Measurements from ENCODE around the gene RALGPS2. TPM values are rescaled to one million over a fixed set of nuclear protein-coding genes. Genes with fewer than 3 reads are reported as not detected.
"Not testable (repeated sequence)": the region's sequence is repeated elsewhere in the genome, so short reads cannot be mapped to it uniquely, and the experiment has no call there.

Gene RALGPS2
- total RNA-seq, 1 donor, result 34.0 TPM

DNA sequence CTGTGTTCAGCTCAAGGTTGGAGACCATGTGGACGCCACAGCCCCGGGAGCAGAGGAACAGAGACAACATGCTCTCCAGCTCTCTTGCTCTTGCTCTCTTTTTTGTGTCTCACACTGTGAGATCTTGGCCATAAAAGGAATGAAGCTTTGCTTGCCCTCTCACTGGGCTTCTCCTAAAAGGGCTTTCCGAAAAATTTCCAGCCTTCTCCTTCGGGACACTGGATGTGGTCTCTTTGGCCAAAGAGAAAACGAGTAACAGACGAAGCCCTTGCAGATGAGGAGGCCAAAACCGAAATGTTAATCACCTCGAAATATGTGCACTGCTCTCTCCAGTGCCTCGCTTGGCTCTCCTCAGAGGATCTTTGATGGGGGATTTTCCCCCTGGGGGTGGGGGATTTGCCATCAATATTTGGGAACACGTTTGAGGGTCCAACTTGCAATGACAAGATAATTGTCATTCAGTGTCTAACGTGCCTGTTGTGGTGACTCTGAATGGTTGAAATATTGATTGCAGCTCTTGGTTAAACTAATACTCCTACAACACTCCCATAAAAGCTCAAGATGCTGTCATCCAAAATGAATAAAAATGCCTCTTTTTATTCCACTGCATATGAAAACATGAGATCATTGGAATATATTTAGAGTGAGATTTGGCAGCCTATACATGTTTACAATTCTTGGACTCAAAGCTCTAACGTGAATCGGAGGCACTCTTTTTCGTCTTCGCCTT, 214.5 kb downstream of the RALGPS2 start:
- no peak overlapping the region for H3K4me3 ChIP-seq (ENCODE audit: low read length)
- no peaks in the 10 kb centered on the region for H3K27me3 ChIP-seq (ENCODE audit: insufficient read depth, low read length)
- no peaks in the 10 kb centered on the region for H3K9me3 ChIP-seq (ENCODE audit: low read depth, low read length)
- peaks cover 14% of the 10 kb centered on the region for H3K4me1 ChIP-seq (ENCODE audit: insufficient read depth, low read length)

DNA sequence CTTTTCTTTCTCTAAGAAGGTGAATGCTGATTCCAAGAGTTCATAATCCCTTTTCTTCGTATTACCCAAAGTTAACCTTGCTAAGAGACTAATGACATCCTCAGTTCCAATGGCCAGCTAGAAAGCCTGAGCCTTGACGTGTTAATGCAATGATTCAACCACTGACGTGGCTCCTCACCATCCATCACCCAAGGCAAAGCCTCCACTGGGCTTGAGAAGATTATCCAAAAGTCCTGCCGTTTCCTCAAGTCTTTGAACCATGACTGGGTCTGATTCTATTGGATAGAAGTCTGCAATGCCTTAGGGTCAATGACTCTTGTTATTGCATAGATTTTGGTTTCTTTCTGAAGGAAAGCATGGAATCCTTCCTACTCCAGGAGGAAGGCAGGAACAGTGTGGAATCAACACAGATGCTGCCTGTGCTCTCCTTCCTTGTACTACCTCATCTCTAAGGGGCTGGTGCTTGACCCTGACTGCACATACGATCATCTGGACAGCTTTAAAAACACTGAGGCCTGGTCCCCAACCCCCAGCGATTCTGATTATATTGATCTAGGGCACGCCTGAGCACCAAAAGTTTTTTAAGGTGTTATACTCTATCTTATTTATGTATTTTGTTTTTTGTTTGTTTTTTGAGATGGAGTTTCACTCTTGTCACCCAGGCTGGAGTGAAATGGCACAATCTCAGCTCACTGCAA, 215.2 kb downstream of the RALGPS2 start:
- peaks cover 8% of the 10 kb centered on the region for H3K4me1 ChIP-seq (ENCODE audit: insufficient read depth, low read length)
- no peaks in the 10 kb centered on the region for H3K9me3 ChIP-seq (ENCODE audit: low read depth, low read length)
- H3K27me3 ChIP-seq (ENCODE audit: insufficient read depth, low read length), result no peaks in the 10 kb centered on the region
- no peak overlapping the region for H3K4me3 ChIP-seq (ENCODE audit: low read length)

DNA sequence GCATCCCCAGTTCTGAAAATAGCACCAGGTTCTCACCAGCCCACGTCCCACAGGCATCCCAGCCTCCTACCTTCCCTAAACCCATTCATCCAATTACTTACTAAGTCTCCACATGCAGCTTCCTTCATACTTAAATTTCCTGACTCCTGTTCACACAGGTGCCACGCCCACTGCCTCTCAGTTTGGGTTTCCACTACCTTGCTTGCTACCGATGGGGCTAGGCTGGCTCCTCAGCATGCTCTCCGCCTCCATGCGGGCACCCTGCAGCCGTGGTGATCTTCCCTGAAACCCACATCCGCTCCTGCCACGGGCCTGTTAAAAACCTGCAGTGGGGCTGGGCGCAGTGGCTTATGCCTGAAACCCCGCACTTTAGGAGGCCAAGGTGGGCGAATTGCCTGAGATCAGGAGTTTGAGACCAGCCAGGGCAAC, 216.2 kb downstream of the RALGPS2 start:
- Histone ChIP-seq H3K4me1 (ENCODE audit: insufficient read depth, low read length) (peaks cover 8% of the 10 kb centered on the region), H3K9me3 (ENCODE audit: low read depth, low read length) (no peaks in the 10 kb centered on the region), H3K27me3 (ENCODE audit: insufficient read depth, low read length) (no peaks in the 10 kb centered on the region), H3K4me3 (ENCODE audit: low read length) (no peak overlapping the region)

DNA sequence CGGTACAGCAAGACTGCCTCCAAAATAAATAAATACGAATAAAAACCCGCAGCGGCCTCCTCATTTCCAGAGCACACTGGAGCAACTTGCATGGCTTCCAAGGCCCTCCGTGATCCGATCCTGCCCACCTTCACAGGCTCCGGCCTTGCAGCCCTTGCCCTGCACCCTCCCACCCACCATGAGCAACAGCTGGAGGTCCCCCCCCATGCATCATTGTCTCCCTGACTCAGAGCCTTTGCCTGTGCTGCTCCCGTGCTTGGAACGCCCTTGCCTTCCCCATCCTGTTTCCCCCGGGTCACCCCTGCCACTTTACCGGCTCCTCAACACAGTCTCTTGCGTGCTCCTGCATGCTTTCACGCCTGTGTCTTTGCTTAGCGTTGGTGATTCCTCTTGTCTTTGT, 216.8 kb downstream of the RALGPS2 start:
- peaks cover 8% of the 10 kb centered on the region for H3K4me1 ChIP-seq (ENCODE audit: insufficient read depth, low read length)
- no peaks in the 10 kb centered on the region for H3K9me3 ChIP-seq (ENCODE audit: low read depth, low read length)
- H3K27me3 ChIP-seq (ENCODE audit: insufficient read depth, low read length), result no peaks in the 10 kb centered on the region
- H3K4me3 ChIP-seq (ENCODE audit: low read length), result no peak overlapping the region

DNA sequence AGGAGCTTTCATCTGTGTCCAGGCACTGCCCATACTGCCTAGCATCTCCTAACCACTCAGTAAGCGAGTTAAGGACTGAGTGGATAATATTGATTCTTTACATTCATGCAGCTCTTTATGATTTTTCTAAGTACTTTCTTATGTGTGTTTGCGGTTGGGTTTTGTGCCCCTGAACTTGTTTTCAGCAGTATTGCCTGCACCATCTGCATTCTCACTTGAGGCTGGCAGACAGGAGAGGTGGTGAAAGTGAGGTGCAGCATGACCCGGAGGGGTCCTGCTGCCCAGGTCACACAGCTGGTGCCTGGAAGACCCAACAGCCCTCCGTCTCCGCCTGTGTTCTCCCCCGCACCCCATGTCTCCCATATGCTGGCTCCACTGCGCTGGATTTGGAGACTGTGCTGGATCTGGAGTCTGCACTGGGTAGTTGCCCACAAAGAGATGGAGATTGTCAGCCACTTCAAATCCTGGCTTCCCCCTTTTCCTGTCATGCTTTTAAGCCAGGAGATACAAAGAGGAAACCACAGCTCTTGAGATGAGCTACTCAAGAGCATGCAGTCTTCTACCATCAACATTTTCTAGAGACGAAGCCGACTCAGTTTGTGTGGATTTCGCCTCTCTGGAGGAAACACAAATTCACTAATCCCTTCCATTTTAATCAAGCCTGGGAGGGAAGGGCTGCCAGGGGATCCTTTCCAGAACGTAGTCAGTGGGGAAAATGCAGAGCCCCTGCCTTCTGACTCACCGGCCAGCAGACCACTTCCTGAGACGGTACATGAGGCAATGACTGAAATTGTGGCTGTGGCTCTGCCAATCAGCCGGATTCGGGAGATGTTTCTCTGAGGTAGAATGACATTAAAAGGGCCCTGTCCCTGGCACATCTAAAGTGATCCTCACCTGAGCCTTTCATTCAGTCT, 217.5 kb downstream of the RALGPS2 start:
- Histone ChIP-seq H3K27me3 (ENCODE audit: insufficient read depth, low read length) (no peaks in the 10 kb centered on the region), H3K4me3 (ENCODE audit: low read length) (no peak overlapping the region), H3K4me1 (ENCODE audit: insufficient read depth, low read length) (peaks cover 8% of the 10 kb centered on the region), H3K9me3 (ENCODE audit: low read depth, low read length) (no peaks in the 10 kb centered on the region)

DNA sequence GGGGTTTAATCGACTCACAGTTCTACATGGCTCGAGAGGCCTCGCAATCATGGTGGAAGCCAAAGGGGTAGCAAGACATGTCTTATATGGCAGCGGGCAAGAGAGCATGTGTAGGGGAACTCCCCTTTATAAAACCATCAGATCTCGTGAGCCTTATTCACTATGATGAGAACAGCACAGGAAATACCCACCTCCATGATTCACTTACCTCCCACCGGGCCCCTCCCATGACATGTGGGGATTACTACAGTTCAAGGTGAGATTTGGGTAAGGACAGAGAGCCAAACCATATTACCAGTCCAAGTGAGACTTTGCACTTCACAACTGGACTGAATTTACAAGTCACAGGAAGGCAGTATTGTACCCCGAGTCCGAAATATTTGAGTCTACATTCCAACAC, 219.7 kb downstream of the RALGPS2 start:
- H3K9me3 ChIP-seq (ENCODE audit: low read depth, low read length), result no peaks in the 10 kb centered on the region
- peaks cover 8% of the 10 kb centered on the region for H3K4me1 ChIP-seq (ENCODE audit: insufficient read depth, low read length)
- no peaks in the 10 kb centered on the region for H3K27me3 ChIP-seq (ENCODE audit: insufficient read depth, low read length)
- no peak overlapping the region for H3K4me3 ChIP-seq (ENCODE audit: low read length)

DNA sequence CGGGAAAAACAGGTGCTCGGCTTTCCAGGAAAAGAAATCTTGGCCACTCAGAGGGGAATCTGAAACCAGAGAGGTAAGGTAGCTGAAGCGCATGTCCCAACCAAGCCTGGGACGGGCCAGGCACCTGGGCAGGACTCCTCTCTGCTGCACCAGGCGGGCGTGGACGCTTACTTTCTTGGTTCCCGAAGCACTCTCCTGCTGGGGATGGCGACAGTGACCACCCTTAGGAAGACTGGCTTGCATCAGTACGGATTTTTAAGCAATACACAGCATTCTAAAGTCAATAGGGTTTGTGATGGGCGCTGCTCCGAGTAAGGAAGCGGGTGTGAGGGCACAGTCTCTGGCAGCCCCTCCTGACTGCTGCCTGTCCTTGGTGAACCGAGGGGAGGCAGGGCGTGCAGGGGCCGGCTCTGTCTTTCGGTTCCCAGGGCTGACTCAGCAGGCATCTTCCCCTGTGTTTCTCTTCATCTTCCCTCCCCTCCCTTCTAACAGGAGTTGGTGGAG, 220.8 kb downstream of the RALGPS2 start:
- Histone ChIP-seq H3K27me3 (ENCODE audit: insufficient read depth, low read length) (no peaks in the 10 kb centered on the region), H3K4me3 (ENCODE audit: low read length) (no peak overlapping the region), H3K9me3 (ENCODE audit: low read depth, low read length) (no peaks in the 10 kb centered on the region), H3K4me1 (ENCODE audit: insufficient read depth, low read length) (peaks cover 8% of the 10 kb centered on the region)

DNA sequence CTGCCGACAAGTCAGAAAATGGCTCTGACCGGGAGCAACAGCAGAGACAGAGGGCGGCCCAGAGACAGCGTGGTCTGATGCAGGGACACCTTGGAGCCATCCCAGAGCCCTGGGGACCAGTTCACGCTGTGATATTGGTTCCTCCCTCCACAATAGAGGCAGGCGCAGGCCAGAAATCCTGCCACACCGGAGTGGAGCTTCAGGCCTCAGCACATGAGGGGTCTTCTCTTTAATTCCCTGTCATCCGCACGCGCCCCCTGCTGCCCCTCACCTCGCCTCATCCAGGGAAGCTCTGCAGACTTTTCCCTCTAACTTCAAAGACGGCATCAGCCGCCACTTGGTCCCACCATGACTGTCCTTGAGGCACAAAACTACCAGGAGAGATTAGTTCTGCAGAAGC, 221.4 kb downstream of the RALGPS2 start:
- H3K4me3 ChIP-seq (ENCODE audit: low read length), result no peak overlapping the region
- H3K27me3 ChIP-seq (ENCODE audit: insufficient read depth, low read length), result no peaks in the 10 kb centered on the region
- no peaks in the 10 kb centered on the region for H3K9me3 ChIP-seq (ENCODE audit: low read depth, low read length)
- peaks cover 8% of the 10 kb centered on the region for H3K4me1 ChIP-seq (ENCODE audit: insufficient read depth, low read length)

DNA sequence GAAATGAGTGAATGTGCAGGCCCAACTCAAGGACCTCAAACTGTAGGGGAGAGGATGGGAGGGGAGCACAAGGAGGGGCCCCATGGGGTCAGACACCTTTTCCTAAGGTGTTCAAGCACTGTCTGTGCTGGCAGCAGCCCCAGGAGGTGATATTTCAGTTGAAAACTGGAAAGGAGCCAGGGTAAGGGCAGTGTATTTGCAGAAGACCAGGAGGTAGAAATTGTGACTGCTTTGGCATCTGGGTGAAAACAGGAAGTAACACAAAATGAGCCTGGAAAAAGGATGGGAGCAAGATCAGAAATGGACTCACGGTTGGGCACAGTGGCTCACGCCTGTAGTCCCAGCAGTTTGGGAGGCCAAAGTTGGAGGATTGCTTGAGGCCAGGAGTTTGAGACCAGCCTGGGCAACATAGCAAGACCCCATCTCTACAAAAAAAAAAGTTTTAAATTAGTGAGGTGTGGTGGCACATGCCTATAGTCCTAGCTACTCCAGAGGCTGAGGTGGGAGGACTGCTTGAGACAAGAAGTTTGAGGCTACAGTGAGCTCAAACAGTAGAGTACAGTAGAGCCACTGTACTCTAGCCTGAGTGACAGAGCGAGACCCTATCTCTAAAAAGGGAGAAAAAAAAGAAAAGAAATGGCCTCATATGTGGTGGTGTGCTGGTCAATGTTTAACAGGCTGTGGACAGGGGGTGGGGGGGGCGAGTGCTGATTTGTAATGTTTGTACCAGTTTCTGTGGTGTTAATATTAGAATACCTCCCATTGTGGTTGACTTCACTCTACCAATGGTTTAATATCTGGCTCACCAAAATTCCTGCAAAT, 222.0 kb downstream of the RALGPS2 start:
- Histone ChIP-seq H3K4me1 (ENCODE audit: insufficient read depth, low read length) (peaks cover 8% of the 10 kb centered on the region), H3K27me3 (ENCODE audit: insufficient read depth, low read length) (no peaks in the 10 kb centered on the region), H3K9me3 (ENCODE audit: low read depth, low read length) (no peaks in the 10 kb centered on the region), H3K4me3 (ENCODE audit: low read length) (no peak overlapping the region)

DNA sequence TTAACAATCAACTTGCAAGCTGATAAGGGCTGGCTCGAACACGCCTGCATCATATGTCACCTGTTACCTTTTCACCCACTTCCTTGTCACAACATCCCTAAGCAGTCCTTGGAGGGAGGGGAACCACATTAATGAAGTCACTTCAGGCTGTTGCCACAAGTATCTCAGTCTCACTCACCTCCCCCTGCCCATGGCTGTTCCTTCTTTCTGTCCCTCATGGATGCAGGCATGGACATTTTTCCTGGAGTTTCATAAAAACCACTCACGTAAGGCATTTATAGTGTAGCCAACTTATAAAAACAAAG, 222.6 kb downstream of the RALGPS2 start:
- H3K4me1 ChIP-seq (ENCODE audit: insufficient read depth, low read length), result peaks cover 6% of the 10 kb centered on the region
- no peaks in the 10 kb centered on the region for H3K27me3 ChIP-seq (ENCODE audit: insufficient read depth, low read length)
- no peak overlapping the region for H3K4me3 ChIP-seq (ENCODE audit: low read length)
- no peaks in the 10 kb centered on the region for H3K9me3 ChIP-seq (ENCODE audit: low read depth, low read length)

DNA sequence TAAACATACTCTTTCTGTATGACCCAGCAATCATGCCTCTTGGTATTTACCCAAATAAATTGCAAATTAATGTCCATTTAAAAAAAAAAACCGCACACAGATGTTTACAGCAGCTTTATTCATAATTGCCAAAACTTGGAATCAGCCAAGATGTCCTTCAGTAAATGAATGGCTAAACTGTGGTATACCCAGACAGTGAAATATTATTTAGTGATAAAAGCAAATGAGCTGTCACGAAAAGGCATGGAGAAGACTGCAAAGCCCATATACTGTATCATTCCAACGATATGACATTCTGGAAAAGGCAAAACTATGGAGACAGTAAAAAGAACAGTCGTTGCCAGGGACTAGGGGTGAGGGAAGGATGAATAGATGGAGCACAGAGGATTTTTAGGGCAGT, 223.6 kb downstream of the RALGPS2 start:
- Histone ChIP-seq H3K27me3 (ENCODE audit: insufficient read depth, low read length) (no peaks in the 10 kb centered on the region), H3K4me3 (ENCODE audit: low read length) (no peak overlapping the region), H3K9me3 (ENCODE audit: low read depth, low read length) (no peaks in the 10 kb centered on the region), H3K4me1 (ENCODE audit: insufficient read depth, low read length) (no peaks in the 10 kb centered on the region)

DNA sequence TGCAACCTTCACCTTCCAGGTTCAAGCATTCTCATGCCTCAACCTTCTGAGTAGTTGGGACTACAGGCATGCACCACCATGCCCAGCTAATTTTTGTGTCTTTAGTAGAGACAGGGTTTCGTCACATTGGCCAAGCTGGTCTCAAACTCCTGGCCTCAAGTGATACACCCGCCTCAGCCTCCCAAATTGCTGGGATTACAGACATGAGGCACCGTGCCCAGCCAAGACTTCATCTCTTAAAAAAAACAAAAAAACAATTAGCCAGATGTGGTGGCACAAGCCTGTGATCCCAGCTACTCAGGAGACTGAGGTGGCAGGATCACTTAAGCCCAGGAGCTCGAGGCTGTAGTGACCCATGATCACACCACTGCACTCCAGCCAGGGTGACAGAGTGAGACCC, 224.8 kb downstream of the RALGPS2 start:
- not testable (repeated sequence) for H3K4me1 ChIP-seq (ENCODE audit: insufficient read depth, low read length); H3K4me3 ChIP-seq (ENCODE audit: low read length); H3K9me3 ChIP-seq (ENCODE audit: low read depth, low read length); H3K27me3 ChIP-seq (ENCODE audit: insufficient read depth, low read length)

DNA sequence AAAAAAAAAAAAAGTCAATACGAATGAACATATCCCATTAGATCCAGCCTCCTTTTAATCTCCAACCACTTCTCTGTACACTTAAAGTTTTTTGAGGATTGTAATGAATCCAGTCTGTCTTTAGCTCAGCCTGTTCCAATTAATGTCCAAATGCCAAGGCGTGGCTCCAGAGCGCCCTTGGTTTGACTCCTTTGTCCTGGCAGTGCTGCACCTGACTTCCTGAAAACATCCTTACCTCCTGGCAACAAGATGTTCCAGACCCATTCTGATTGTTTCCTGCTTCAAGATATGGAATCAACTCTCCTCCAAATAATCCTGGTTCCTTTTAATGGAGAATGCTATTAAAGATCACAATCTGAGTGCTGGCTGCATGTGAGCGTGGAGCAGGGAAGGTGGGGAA, 226.6 kb downstream of the RALGPS2 start:
- no peaks in the 10 kb centered on the region for H3K27me3 ChIP-seq (ENCODE audit: insufficient read depth, low read length)
- H3K4me3 ChIP-seq (ENCODE audit: low read length), result no peak overlapping the region
- no peaks in the 10 kb centered on the region for H3K4me1 ChIP-seq (ENCODE audit: insufficient read depth, low read length)
- no peaks in the 10 kb centered on the region for H3K9me3 ChIP-seq (ENCODE audit: low read depth, low read length)

DNA sequence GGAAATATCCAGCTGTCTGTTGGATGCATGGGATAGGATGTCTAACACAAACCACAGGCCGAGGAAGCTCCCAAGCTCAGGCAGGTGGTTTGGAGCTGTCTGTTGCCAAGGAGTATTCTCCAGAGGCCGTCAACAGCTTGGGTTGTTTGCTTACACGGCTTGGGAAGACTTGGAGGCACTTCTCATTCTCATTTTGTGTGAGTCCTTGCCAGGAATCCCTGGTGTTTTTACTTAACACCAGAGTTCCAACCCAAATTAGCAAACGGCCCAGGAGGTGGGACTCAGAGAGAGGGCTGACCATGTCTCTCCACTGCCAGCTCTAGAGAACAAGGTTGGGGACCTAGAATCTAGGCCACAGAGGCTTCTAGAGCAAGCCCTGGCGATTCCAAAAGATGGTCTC, 228.0 kb downstream of the RALGPS2 start:
- H3K4me3 ChIP-seq (ENCODE audit: low read length), result no peak overlapping the region
- H3K27me3 ChIP-seq (ENCODE audit: insufficient read depth, low read length), result no peaks in the 10 kb centered on the region
- H3K9me3 ChIP-seq (ENCODE audit: low read depth, low read length), result no peaks in the 10 kb centered on the region
- H3K4me1 ChIP-seq (ENCODE audit: insufficient read depth, low read length), result no peaks in the 10 kb centered on the region
